Measurements from ENCODE around the gene RCOR1.

- TF ChIP-seq CTCF (IDR thresholded peaks at IDR 0.05) (no peak), POLR2A (IDR thresholded peaks at IDR 0.05) (no peak), EP300 (IDR thresholded peaks at IDR 0.05) (no peak)
Measured at GRCh38 chr14:102560458-102561261, 31.8 kb upstream of the RCOR1 start.

All from ovary (tissue), 3 donors.